ENCODE measurements around the gene GBX1. TPM values are rescaled to one million over a fixed set of nuclear protein-coding genes. Genes with fewer than 3 reads are reported as not detected.

GBX1 gene
- total RNA-seq, 2 experiments from 2014 or later, result not detected

GRCh38 chr7:151175793-151176311 lies 8.4 kb upstream of the GBX1 start:
- CTCF ChIA-PET, result interaction anchor here (2.2 kb wide), 1 partner anchor 52 kb away, joined by 8 read pairs; no protein-coding TSS in a partner anchor
- POLR2A ChIA-PET, result no interaction called here

- ChIA-PET POLR2A (no interaction called here), CTCF (interaction anchor here (0.6 to 1.2 kb wide), 2 partner anchors 51 to 293 kb away, joined by 3 read pairs; no protein-coding TSS in a partner anchor)
These were observed 7.7 kb upstream of the GBX1 start for GRCh38 chr7:151175047-151175792.

- CTCF ChIA-PET, result interaction anchor here (0.6 to 1.2 kb wide), 2 partner anchors 51 to 293 kb away, joined by 3 read pairs; no protein-coding TSS in a partner anchor
These were observed 7.0 kb upstream of the GBX1 start for GRCh38 chr7:151174246-151175046.

GRCh38 chr7:151173386-151174245 lies 6.1 kb upstream of the GBX1 start:
- ChIA-PET POLR2A (no interaction called here), CTCF (interaction anchor here (0.7 kb wide), 1 partner anchor 56 kb away, joined by 3 read pairs; no protein-coding TSS in a partner anchor)

More at GRCh38 chr7:151174246-151175046, 7.0 kb upstream of the GBX1 start:
- POLR2A ChIA-PET, result no interaction called here

GRCh38 chr7:151172273-151173141 lies 5.0 kb upstream of the GBX1 start:
- ChIA-PET CTCF (interaction anchor here (0.8 to 1.1 kb wide), 4 partner anchors 44 to 52 kb away, joined by 3 to 7 read pairs (median 4); no protein-coding TSS in a partner anchor), POLR2A (no interaction called here)

- POLR2A ChIA-PET, result no interaction called here
- CTCF ChIA-PET, result interaction anchor here (1.0 to 2.4 kb wide), 9 partner anchors 11 to 110 kb away, joined by 3 to 12 read pairs (median 4); partner anchors contain the start of gene ABCF2
These were observed 1.3 kb upstream of the GBX1 start for GRCh38 chr7:151168787-151169162.

GRCh38 chr7:151168003-151168786 lies 701 bp upstream of the GBX1 start:
- ChIA-PET POLR2A (no interaction called here), CTCF (interaction anchor here (0.6 to 2.4 kb wide), 13 partner anchors 11 to 132 kb away, joined by 3 to 6 read pairs (median 3); no protein-coding TSS in a partner anchor)

- CTCF ChIA-PET, result interaction anchor here (0.8 to 4.8 kb wide), 4 partner anchors 43 to 84 kb away, joined by 3 to 20 read pairs (median 4); no protein-coding TSS in a partner anchor
- POLR2A ChIA-PET, result no interaction called here
These were observed 781 bp downstream of the GBX1 start for GRCh38 chr7:151166629-151167196.

GRCh38 chr7:151161757-151162156 lies 5.7 kb downstream of the GBX1 start:
- ChIA-PET POLR2A (no interaction called here), CTCF (no interaction called here)

- CTCF ChIA-PET, result interaction anchor here (1.0 to 1.3 kb wide), 4 partner anchors 9 to 88 kb away, joined by 3 to 5 read pairs (median 4); no protein-coding TSS in a partner anchor
These were observed 9.7 kb downstream of the GBX1 start for GRCh38 chr7:151157645-151158329.

GRCh38 chr7:151152643-151153513 lies 14.6 kb downstream of the GBX1 start:
- ChIA-PET POLR2A (no interaction called here), CTCF (interaction anchor here (1.1 kb wide), 1 partner anchor 15 kb away, joined by 3 read pairs; no protein-coding TSS in a partner anchor)

More at GRCh38 chr7:151157645-151158329, 9.7 kb downstream of the GBX1 start:
- POLR2A ChIA-PET, result no interaction called here

- POLR2A ChIA-PET, result interaction anchor here (0.6 kb wide), 1 partner anchor 16 kb away, joined by 4 read pairs; no protein-coding TSS in a partner anchor
- CTCF ChIA-PET, result no interaction called here
These were observed 17.1 kb downstream of the GBX1 start for GRCh38 chr7:151150388-151150787.

- POLR2A ChIA-PET, result no interaction called here
- CTCF ChIA-PET, result interaction anchor here (0.9 to 1.0 kb wide), 2 partner anchors 9 to 19 kb away, joined by 3 to 5 read pairs; no protein-coding TSS in a partner anchor
These were observed 18.9 kb downstream of the GBX1 start for GRCh38 chr7:151148319-151149259.

GRCh38 chr7:151146761-151147160 lies 20.7 kb downstream of the GBX1 start:
- CTCF ChIA-PET, result no interaction called here
- POLR2A ChIA-PET, result interaction anchor here (0.5 kb wide), 1 partner anchor 18 kb away, joined by 4 read pairs; no protein-coding TSS in a partner anchor

Measured in activated CD8-positive, alpha-beta memory T cell treated with anti-CD3 and anti-CD28 coated beads for 36 hours (primary cell).